Activated CD8-positive, alpha-beta memory T cell treated with anti-CD3 and anti-CD28 coated beads for 24 hours (primary cell): ENCODE data around the gene CIBAR2.

Experiments used
- DNase-seq: peaks from one replicate; pipeline ENCODE4 v3.0.0-alpha.2; 2020

CIBAR2 gene

GRCh38 chr16:85144026-85144915 is 32.0 kb upstream of the CIBAR2 start:
- no peak for DNase-seq

- DNase-seq: no peak
Measured at GRCh38 chr16:85142771-85143211, 30.5 kb upstream of the CIBAR2 start.

GRCh38 chr16:85142129-85142513 is 29.8 kb upstream of the CIBAR2 start:
- DNase-seq: no peak

- DNase-seq: no peak
Measured at GRCh38 chr16:85141491-85142128, 29.3 kb upstream of the CIBAR2 start.

- DNase-seq: no peak
Measured at GRCh38 chr16:85140455-85141012, 28.3 kb upstream of the CIBAR2 start.

- no peak for DNase-seq
Measured at GRCh38 chr16:85139881-85140339, 27.6 kb upstream of the CIBAR2 start.

GRCh38 chr16:85138825-85139627 is 26.8 kb upstream of the CIBAR2 start:
- DNase-seq: no peak

- no peak for DNase-seq
Measured at GRCh38 chr16:85138073-85138824, 26.0 kb upstream of the CIBAR2 start.

GRCh38 chr16:85137323-85138072 is 25.2 kb upstream of the CIBAR2 start:
- DNase-seq: no peak

- DNase-seq: no peak
Measured at GRCh38 chr16:85136702-85137322, 24.5 kb upstream of the CIBAR2 start.

GRCh38 chr16:85136213-85136701 is 24.0 kb upstream of the CIBAR2 start:
- no peak for DNase-seq

GRCh38 chr16:85134789-85135142 is 22.5 kb upstream of the CIBAR2 start:
- no peak for DNase-seq

GRCh38 chr16:85134076-85134788 is 22.0 kb upstream of the CIBAR2 start:
- DNase-seq: no peak

- DNase-seq: no peak
Measured at GRCh38 chr16:85133290-85133599, 21.0 kb upstream of the CIBAR2 start.

GRCh38 chr16:85132456-85133289 is 20.4 kb upstream of the CIBAR2 start:
- no peak for DNase-seq

GRCh38 chr16:85130705-85131028 is 18.4 kb upstream of the CIBAR2 start:
- no peak for DNase-seq

GRCh38 chr16:85129876-85130704 is 17.8 kb upstream of the CIBAR2 start:
- DNase-seq: no peak

- DNase-seq: no peak
Measured at GRCh38 chr16:85128079-85128837, 16.0 kb upstream of the CIBAR2 start.
